IPS-NIHi7 (cell line): ENCODE data around the gene VCL.
A peak's percentile ranks its signal among the peaks of the same experiment; 100 is the strongest.

Source experiments
- DNase-seq: peaks from one replicate; pipeline ENCODE4 v3.0.0; 2012; ENCODE audit warnings: mixed read lengths; ENCODE audit errors: extremely low spot score

The VCL gene

GRCh38 chr10:74150990-74151878 is 153.3 kb downstream of the VCL start, which contains the start of gene ADK:
Gene ADK, plus strand, starts transcription at chr10:74151221. Its CDS starts 58 bp downstream, at chr10:74151279.
- DNase-seq = peak; percentile 99

- DNase-seq = no peak
These were observed 154.2 kb downstream of the VCL start for GRCh38 chr10:74151879-74152722.

- no peak for DNase-seq
These were observed 155.2 kb downstream of the VCL start for GRCh38 chr10:74153123-74153522.

GRCh38 chr10:74153676-74154075 is 155.8 kb downstream of the VCL start:
- no peak for DNase-seq

GRCh38 chr10:74156919-74157289 is 159.0 kb downstream of the VCL start:
- DNase-seq = no peak

- no peak for DNase-seq
These were observed 162.1 kb downstream of the VCL start for GRCh38 chr10:74160013-74160412.

- no peak for DNase-seq
These were observed 165.6 kb downstream of the VCL start for GRCh38 chr10:74163319-74164068.

- no peak for DNase-seq
These were observed 167.0 kb downstream of the VCL start for GRCh38 chr10:74164716-74165529.

- DNase-seq = no peak
These were observed 167.6 kb downstream of the VCL start for GRCh38 chr10:74165530-74165901.

- no peak for DNase-seq
These were observed 169.5 kb downstream of the VCL start for GRCh38 chr10:74167443-74167842.
